H1 (cell line): ENCODE data around the gene PTMA. TPM values are rescaled to one million over a fixed set of nuclear protein-coding genes. Genes with fewer than 3 reads are reported as not detected.
A peak's percentile ranks its signal among the peaks of the same experiment; 100 is the strongest.

Experiments used
- CTCF ChIA-PET: fragments of 300-600 bp; sonication (Branson Sonifier 250); formaldehyde crosslinking; loops from one replicate; lab custom pipeline; 2021; ENCODE audit not compliant: partially characterized antibody; lab: Charles Lee
- POLR2A ChIA-PET: fragments of 300-600 bp; sonication (Branson Sonifier 250); formaldehyde crosslinking; loops from one replicate; lab custom pipeline; 2021; ENCODE audit warnings: inconsistent platforms; ENCODE audit not compliant: partially characterized antibody; lab: Charles Lee
- DNase-seq, 2 experiments: peaks; one replicate each; pipeline versions ENCODE4 v3.0.0 to v3.0.0-alpha.2; 2010 to 2022; ENCODE audit warnings: low spot score in 2 of 2, low read depth in 1 of 2, mixed read lengths in 1 of 2
- FAIRE-seq: peaks from 2 replicates; lab custom pipeline; 2011; peaks lifted over from hg19 to GRCh38; lab: Jason Lieb, UNC
- H2AFZ ChIP-seq: 2 replicates; pipeline ENCODE4 v1.8.1; 2012; ENCODE audit warnings: low read length, inconsistent platforms
- H2AK5ac ChIP-seq: 2 replicates; pipeline ENCODE4 v1.6.1; 2013; ENCODE audit warnings: low read depth, low read length
- H2BK120ac ChIP-seq: replicated peaks from 2 replicates; pipeline ENCODE3; 2013; ENCODE audit warnings: low read depth, low read length, inconsistent platforms
- H2BK12ac ChIP-seq: 2 replicates; pipeline ENCODE4 v1.6.1; 2013; ENCODE audit warnings: low read depth, low read length
- H2BK15ac ChIP-seq: 2 replicates; pipeline ENCODE4 v1.6.1; 2013; ENCODE audit warnings: low read length
- H2BK20ac ChIP-seq: 2 replicates; pipeline ENCODE4 v1.6.1; 2013; ENCODE audit warnings: low read length
- H2BK5ac ChIP-seq: 2 replicates; pipeline ENCODE4 v1.6.1; 2013; ENCODE audit warnings: low read depth, low read length
- H3K14ac ChIP-seq: 2 replicates; pipeline ENCODE4 v1.6.1; 2013; ENCODE audit warnings: inconsistent platforms; ENCODE audit not compliant: insufficient read length
- H3K18ac ChIP-seq: 2 replicates; pipeline ENCODE4 v1.6.1; 2013; ENCODE audit warnings: low read length; ENCODE audit errors: extremely low read depth
- H3K23ac ChIP-seq: 2 replicates; pipeline ENCODE4 v1.6.1; 2013; ENCODE audit warnings: inconsistent platforms; ENCODE audit not compliant: insufficient read length
- H3K23me2 ChIP-seq: 2 replicates; pipeline ENCODE4 v1.6.1; 2013; ENCODE audit warnings: low read depth, low read length
- H3K27ac ChIP-seq: 2 replicates; pipeline ENCODE4 v1.6.1; 2011; ENCODE audit warnings: low read depth, low read length, inconsistent platforms
- H3K27me3 ChIP-seq, 4 experiments: replicated peaks in 1 of 4; 1 replicate in 1 of 4; 2 replicates in 3 of 4; pipeline versions ENCODE4 v1.6.1 to v1.8.1; 2011 to 2013; ENCODE audit warnings: low read length in 3 of 4, mild to moderate bottlenecking in 3 of 4, inconsistent platforms in 2 of 4, mixed read lengths in 2 of 4, moderate library complexity in 1 of 4; ENCODE audit not compliant: control insufficient read depth in 3 of 4, insufficient read depth in 3 of 4; ENCODE audit errors: extremely low read depth in 1 of 4
- H3K36me3 ChIP-seq, 4 experiments: 2 replicates each; pipeline versions ENCODE4 v1.6.1 to v1.8.1; 2011 to 2013; ENCODE audit warnings: mild to moderate bottlenecking in 4 of 4, low read length in 3 of 4, moderate library complexity in 2 of 4, control low read depth in 1 of 4, inconsistent platforms in 1 of 4; ENCODE audit not compliant: insufficient read depth in 4 of 4, control insufficient read depth in 2 of 4
- H3K4ac ChIP-seq: replicated peaks from 2 replicates; pipeline ENCODE3; 2013; ENCODE audit warnings: low read length, low read depth, mixed read lengths, inconsistent platforms; ENCODE audit not compliant: insufficient read length
- H3K4me1 ChIP-seq, 4 experiments: replicated peaks in 1 of 4; 1 replicate in 1 of 4; 2 replicates in 3 of 4; pipeline versions ENCODE4 v1.6.1 to v1.8.1; 2011 to 2013; ENCODE audit warnings: low read length in 3 of 4, inconsistent platforms in 2 of 4, mixed read lengths in 1 of 4; ENCODE audit not compliant: insufficient read depth in 4 of 4, control insufficient read depth in 3 of 4
- H3K4me2 ChIP-seq, 2 experiments: 2 replicates each; pipeline versions ENCODE4 v1.6.1 to v1.8.1; 2011 to 2013; ENCODE audit warnings: low read depth in 2 of 2, low read length in 2 of 2, control low read depth in 1 of 2, inconsistent platforms in 1 of 2, mild to moderate bottlenecking in 1 of 2; ENCODE audit not compliant: insufficient read depth in 1 of 2
- H3K4me3 ChIP-seq, 4 experiments: fragments of 200-600, 300-600 bp in 1 of 4; sonication (generic), shearing (Covaris generic), sonication (Bioruptor Twin) in 1 of 4; 2 replicates each; pipeline versions ENCODE4 v1.5.1 to v1.8.1; 2011 to 2016; ENCODE audit warnings: low read length in 4 of 4, low read depth in 3 of 4, control low read depth in 2 of 4, inconsistent platforms in 2 of 4, mild to moderate bottlenecking in 2 of 4, mixed read lengths in 1 of 4, moderate library complexity in 1 of 4; ENCODE audit not compliant: insufficient read depth in 2 of 4; ENCODE audit errors: extremely low read depth in 1 of 4
- H3K56ac ChIP-seq: replicated peaks from 2 replicates; pipeline ENCODE3; 2013; ENCODE audit warnings: low read depth, mild to moderate bottlenecking, mixed read lengths, low read length, inconsistent platforms; ENCODE audit not compliant: insufficient read length
- H3K79me1 ChIP-seq: 2 replicates; pipeline ENCODE4 v1.6.1; 2013; ENCODE audit warnings: low read depth, low read length, control low read depth
- H3K79me2 ChIP-seq, 2 experiments: 2 replicates each; pipeline versions ENCODE4 v1.6.1 to v1.8.1; 2012 to 2013; ENCODE audit warnings: low read length in 2 of 2, mild to moderate bottlenecking in 2 of 2, inconsistent platforms in 1 of 2; ENCODE audit not compliant: insufficient read depth in 2 of 2, control insufficient read depth in 1 of 2
- H3K9ac ChIP-seq, 4 experiments: replicated peaks in 1 of 4; 1 replicate in 1 of 4; 2 replicates in 3 of 4; pipeline versions ENCODE4 v1.6.1 to v1.8.1; 2011 to 2013; ENCODE audit warnings: low read depth in 3 of 4, low read length in 3 of 4, control low read depth in 2 of 4, mild to moderate bottlenecking in 2 of 4, moderate library complexity in 2 of 4, inconsistent platforms in 1 of 4; ENCODE audit errors: extremely low read depth in 1 of 4
- H3K9me3 ChIP-seq, 2 experiments: 2 replicates each; pipeline versions ENCODE4 v1.6.1 to v1.8.1; 2012 to 2013; ENCODE audit warnings: mild to moderate bottlenecking in 2 of 2, moderate library complexity in 2 of 2, control low read depth in 1 of 2, inconsistent platforms in 1 of 2, low read depth in 1 of 2, low read length in 1 of 2, mixed read lengths in 1 of 2; ENCODE audit not compliant: insufficient read depth in 2 of 2
- H4K20me1 ChIP-seq, 2 experiments: replicated peaks in 1 of 2; 2 replicates each; pipeline versions ENCODE3 to v1.8.1; 2011 to 2013; ENCODE audit warnings: inconsistent platforms in 2 of 2, low read length in 2 of 2, mild to moderate bottlenecking in 1 of 2; ENCODE audit not compliant: insufficient read depth in 2 of 2, control insufficient read depth in 1 of 2
- H4K5ac ChIP-seq: 2 replicates; pipeline ENCODE4 v1.6.1; 2013; ENCODE audit warnings: low read length, low read depth, mixed read lengths, inconsistent platforms; ENCODE audit not compliant: insufficient read length
- H4K8ac ChIP-seq: 2 replicates; pipeline ENCODE4 v1.8.0; 2013; ENCODE audit warnings: mild to moderate bottlenecking, moderate library complexity, low read length, inconsistent platforms; ENCODE audit not compliant: insufficient read depth; ENCODE audit errors: extremely low read depth
- H4K91ac ChIP-seq: replicated peaks from 2 replicates; pipeline ENCODE3; 2013; ENCODE audit warnings: low read length, mixed read lengths, inconsistent platforms; ENCODE audit not compliant: insufficient read length
- BACH1 ChIP-seq: IDR thresholded peaks from 2 replicates; pipeline ENCODE4 v1.6.1; 2012; ENCODE audit warnings: low read length, improper control_type of control experiment
- HDAC2 ChIP-seq, 2 experiments: fragments of 300-600 bp in 1 of 2; sonication (generic) in 1 of 2; IDR thresholded peaks; 2 replicates each; pipeline ENCODE4 v1.6.1; 2011 to 2012; ENCODE audit warnings: low read depth in 2 of 2, low read length in 2 of 2, mild to moderate bottlenecking in 2 of 2, moderate library complexity in 2 of 2, borderline replicate concordance in 1 of 2, inconsistent platforms in 1 of 2
- WGBS, 2 experiments: shearing (Covaris generic) in 1 of 2; methylation state at CpG; one replicate each; pipeline versions ENCODE4 v1.1.6 to v1.1.7; 2013 to 2015; ENCODE audit warnings: low lambda C conversion rate in 2 of 2, mixed read lengths in 2 of 2, inconsistent platforms in 1 of 2, low coverage in 1 of 2, missing lambda C conversion rate in 1 of 2; ENCODE audit not compliant: insufficient replicate concordance in 2 of 2, insufficient coverage in 1 of 2, insufficient read length in 1 of 2; ENCODE audit errors: extremely low coverage in 1 of 2, missing lambda C conversion rate in 1 of 2; 5-methylcytosine and 5-hydroxymethylcytosine counted together
- polyA plus RNA-seq, 7 experiments: library from polyadenylated mRNA; depleted of rRNA in 3 of 7; stranded (reverse) in 5 of 7; unstranded in 2 of 7; fragments of >200 nt in 5 of 7; fragments of 200-250 nt in 2 of 7; gene quantifications; 1 replicate in 5 of 7; 2 replicates in 1 of 7; 4 replicates in 1 of 7; pipeline versions ENCODE4 v1.2.1 to v1.2.3, GENCODE V29; 2011 to 2013; ENCODE audit warnings: missing spikeins in 2 of 7, mixed read lengths in 2 of 7
- total RNA-seq: library from RNA; stranded (reverse); fragmentation: NEBNext Ultra II Directional; extraction: Animal tissue kit (Norgen Biotek cat#: 25700); gene quantifications from 2 replicates; pipeline ENCODE4 v1.2.1, GENCODE V29; 2021

The PTMA gene
- total and polyA plus RNA-seq, 2 of the 8 experiments (the other 6 are each of a cell fraction or from before 2014, with no cell fraction given), result 683 to 2,680 TPM

DNA sequence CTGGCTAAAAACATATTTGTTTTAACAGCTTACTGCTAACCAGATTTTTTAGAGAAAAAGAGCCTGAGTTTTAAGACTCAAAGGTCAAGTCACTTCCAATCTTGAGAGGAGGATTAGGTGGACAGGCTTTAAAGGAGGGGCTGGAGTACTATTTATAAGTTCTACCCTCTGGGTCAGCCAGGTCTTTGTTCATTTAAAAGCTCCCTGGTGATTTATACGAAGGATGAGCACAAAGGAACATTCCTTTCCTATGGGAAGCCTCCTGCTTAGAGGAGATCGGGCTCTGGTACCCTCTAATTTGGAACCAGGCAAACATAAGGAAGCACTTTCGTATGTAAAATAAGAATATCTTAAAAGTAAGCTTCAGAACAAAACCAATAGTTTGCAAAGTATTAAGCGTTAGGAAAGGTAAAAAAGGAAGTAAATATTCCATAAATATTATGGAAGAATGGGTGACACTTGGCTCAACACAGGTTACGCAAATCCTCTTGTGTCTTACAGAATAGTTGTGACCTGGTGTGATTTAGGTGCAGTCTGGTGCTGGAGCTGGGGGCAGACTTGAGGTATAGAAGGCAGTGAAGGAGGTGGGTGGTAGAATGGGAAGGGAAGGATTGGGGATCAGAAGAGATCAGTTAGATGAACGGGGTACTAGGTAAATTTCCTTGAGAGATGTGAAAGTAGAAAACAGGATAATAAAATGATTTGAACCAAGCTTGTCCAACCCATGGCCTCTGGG, 37.1 kb downstream of the PTMA start:
- DNase-seq, result peak in 1 of 2 experiments; percentile 3
- Histone ChIP-seq H4K20me1 (peaks cover 0 to 2% of the 10 kb centered on the region in 2 experiments), H3K79me1 (no peaks in the 10 kb centered on the region), H2BK20ac (no peak overlapping the region), H3K9me3 (no peaks in the 10 kb centered on the region), H3K56ac (peak overlapping the region; percentile 39), H4K5ac (no peak overlapping the region), H3K27me3 (no peaks in the 10 kb centered on the region), H3K4ac (no peak overlapping the region), H4K8ac (no peak overlapping the region), H2AK5ac (no peak overlapping the region), H2AFZ (no peak overlapping the region), H3K4me3 (peak overlapping the region in 1 of 4 experiments; percentile 31; a peak in 1 of 8 replicates), H2BK120ac (no peak overlapping the region), H3K79me2 (no peaks in the 10 kb centered on the region), H3K4me2 (peak overlapping the region in 1 of 2 experiments; percentile 51; a peak in 3 of 4 replicates), H3K14ac (no peak overlapping the region), H2BK12ac (no peak overlapping the region; the same call in 1 of the 2 replicates), H2BK15ac (no peak overlapping the region), H3K18ac (no peak overlapping the region; the same call in 1 of the 2 replicates), H3K9ac (no peak overlapping the region), H2BK5ac (no peak overlapping the region), H3K27ac (no peak overlapping the region), H3K23ac (no peak overlapping the region), H3K23me2 (no peaks in the 10 kb centered on the region), H3K4me1 (peaks cover 4 to 11% (median 7%) of the 10 kb centered on the region in 4 experiments; a peak in 4 of 7 replicates), H4K91ac (peak overlapping the region; percentile 80), H3K36me3 (no peaks in the 10 kb centered on the region)
- 57% methylated on average over 6 of the region's 6 CpGs; no CpG with 5 or more reads in 1 of the 2 experiments for WGBS, 2 experiments
- TF ChIP-seq BACH1 (no peak), HDAC2 (IDR thresholded peaks at IDR 0.05; ENCODE audit: borderline replicate concordance in 1 of 2, low read depth in 2 of 2, low read length in 2 of 2) (no peak)
- CTCF ChIA-PET, result interaction anchor here (0.6 to 2.6 kb wide), 9 partner anchors 9 to 71 kb away, joined by 3 to 17 read pairs (median 5); no protein-coding TSS in a partner anchor
- FAIRE-seq, result peak; percentile 69
- POLR2A ChIA-PET, result interaction anchor here (0.8 to 1.7 kb wide), 11 partner anchors 9 to 68 kb away, joined by 3 to 5 read pairs (median 3); partner anchors contain the start of genes COPS7B and PTMA
